A673 (cell line): ENCODE measurements around the gene BABAM2. TPM values are rescaled to one million over a fixed set of nuclear protein-coding genes. Genes with fewer than 3 reads are reported as not detected.
"Not testable (repeated sequence)": the region's sequence is repeated elsewhere in the genome, so short reads cannot be mapped to it uniquely, and the experiment has no call there.

Experiments used
- BruUV-seq: library from RNA; stranded (reverse); fragments of 400-500 nt; replicated peaks from 2 replicates; lab custom pipeline; 2021; lab: Mats Ljungman, UMichigan
- CTCF ChIA-PET: fragments of 300-600 bp; sonication (Branson Sonifier 250); formaldehyde crosslinking; loops from one replicate; lab custom pipeline; 2022; ENCODE audit warnings: antibody characterized with exemption; lab: Charles Lee
- POLR2A ChIA-PET: fragments of 300-600 bp; sonication (Branson Sonifier 250); formaldehyde crosslinking; loops from one replicate; lab custom pipeline; 2022; ENCODE audit warnings: antibody characterized with exemption; ENCODE audit not compliant: low non-redundant PET; lab: Charles Lee
- DNase-seq: peaks from one replicate; pipeline ENCODE4 v3.0.0-alpha.2; 2015; ENCODE audit warnings: low spot score
- H3K27ac ChIP-seq: fragments of 200-600 bp; sonication (generic); 2 replicates; pipeline ENCODE4 v1.5.1; 2016; ENCODE audit warnings: mixed run types, low read depth, mild to moderate bottlenecking, mixed read lengths, antibody characterized with exemption, low read length; ENCODE audit not compliant: poor library complexity, severe bottlenecking
- H3K27me3 ChIP-seq: fragments of 200-600 bp; sonication (generic); replicated peaks from 2 replicates; pipeline ENCODE4 v1.6.1; 2017; ENCODE audit warnings: mixed run types, low read depth, mild to moderate bottlenecking, mixed read lengths, antibody characterized with exemption, low read length; ENCODE audit not compliant: insufficient read depth, poor library complexity
- H3K36me3 ChIP-seq: fragments of 200-600 bp; sonication (generic); 2 replicates; pipeline ENCODE4 v1.6.1; 2016; ENCODE audit warnings: mixed run types, mild to moderate bottlenecking, mixed read lengths, antibody characterized with exemption, low read length; ENCODE audit not compliant: insufficient read depth, poor library complexity, severe bottlenecking
- H3K4me1 ChIP-seq: fragments of 200-600 bp; sonication (generic); 2 replicates; pipeline ENCODE4 v1.6.1; 2017; ENCODE audit warnings: mixed run types, mild to moderate bottlenecking, mixed read lengths, antibody characterized with exemption, low read length; ENCODE audit not compliant: insufficient read depth, poor library complexity, severe bottlenecking
- H3K4me3 ChIP-seq: fragments of 200-600 bp; sonication (generic); 2 replicates; pipeline ENCODE4 v1.5.1; 2016; ENCODE audit warnings: low read depth, mixed run types, mild to moderate bottlenecking, mixed read lengths, low read length; ENCODE audit not compliant: poor library complexity, severe bottlenecking
- H3K9me3 ChIP-seq: fragments of 200-600 bp; sonication (generic); 2 replicates; pipeline ENCODE4 v1.6.1; 2016; ENCODE audit warnings: mixed run types, low read depth, mild to moderate bottlenecking, mixed read lengths, antibody characterized with exemption, low read length; ENCODE audit not compliant: poor library complexity, severe bottlenecking
- EZH2 ChIP-seq: fragments of 200-600 bp; sonication (generic); IDR thresholded peaks from 2 replicates; pipeline ENCODE4 v1.6.1; 2017; ENCODE audit warnings: borderline replicate concordance, low read depth, mild to moderate bottlenecking, mixed read lengths, antibody characterized with exemption, low read length; ENCODE audit not compliant: poor library complexity, severe bottlenecking
- intact Hi-C: fragments of 100-400 bp; cut with micrococcal nuclease; formaldehyde crosslinking; loops from one replicate; pipeline ENCODE4 v1.10.0; 2022; ENCODE audit not compliant: unreplicated experiment
- total RNA-seq: library from RNA; stranded (reverse); gene quantifications from 2 replicates; pipeline ENCODE4 v1.2.3, GENCODE V29; 2021
- TF ChIP-seq, protein P1 (sequence below): fragments of 300-800, 200-600 bp; sonication (generic); conservative IDR thresholded peaks from 2 replicates; pipeline ENCODE4 v1.5.1; 2017; ENCODE audit warnings: low read depth, mild to moderate bottlenecking, antibody characterized with exemption, low read length, moderate library complexity, mixed read lengths

Gene BABAM2
- total RNA-seq, 1 experiment from 2014 or later = 21.8 TPM

- H3K27ac ChIP-seq = no peak overlapping the region
- no TSS peak for BruUV-seq
- no peak overlapping the region for H3K4me3 ChIP-seq
- ChIA-PET POLR2A (no interaction called here), CTCF (no interaction called here)
- TF ChIP-seq, protein P1, sequence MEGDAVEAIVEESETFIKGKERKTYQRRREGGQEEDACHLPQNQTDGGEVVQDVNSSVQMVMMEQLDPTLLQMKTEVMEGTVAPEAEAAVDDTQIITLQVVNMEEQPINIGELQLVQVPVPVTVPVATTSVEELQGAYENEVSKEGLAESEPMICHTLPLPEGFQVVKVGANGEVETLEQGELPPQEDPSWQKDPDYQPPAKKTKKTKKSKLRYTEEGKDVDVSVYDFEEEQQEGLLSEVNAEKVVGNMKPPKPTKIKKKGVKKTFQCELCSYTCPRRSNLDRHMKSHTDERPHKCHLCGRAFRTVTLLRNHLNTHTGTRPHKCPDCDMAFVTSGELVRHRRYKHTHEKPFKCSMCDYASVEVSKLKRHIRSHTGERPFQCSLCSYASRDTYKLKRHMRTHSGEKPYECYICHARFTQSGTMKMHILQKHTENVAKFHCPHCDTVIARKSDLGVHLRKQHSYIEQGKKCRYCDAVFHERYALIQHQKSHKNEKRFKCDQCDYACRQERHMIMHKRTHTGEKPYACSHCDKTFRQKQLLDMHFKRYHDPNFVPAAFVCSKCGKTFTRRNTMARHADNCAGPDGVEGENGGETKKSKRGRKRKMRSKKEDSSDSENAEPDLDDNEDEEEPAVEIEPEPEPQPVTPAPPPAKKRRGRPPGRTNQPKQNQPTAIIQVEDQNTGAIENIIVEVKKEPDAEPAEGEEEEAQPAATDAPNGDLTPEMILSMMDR = no peak
- no peak for TF ChIP-seq EZH2
- H3K27me3 ChIP-seq = no peaks in the 10 kb centered on the region
- no peaks in the 10 kb centered on the region for H3K9me3 ChIP-seq
- intact Hi-C loops = no loop called here
- DNase-seq = no peak
- no peaks in the 10 kb centered on the region for H3K36me3 ChIP-seq
- no peaks in the 10 kb centered on the region for H3K4me1 ChIP-seq
Observed at GRCh38 chr2:28011322-28011737, 120.8 kb downstream of the BABAM2 start.

- H3K27ac ChIP-seq, DNase-seq, H3K4me3 ChIP-seq, intact Hi-C loops, H3K4me1 ChIP-seq, H3K9me3 ChIP-seq, H3K27me3 ChIP-seq, CTCF ChIA-PET, BruUV-seq, POLR2A ChIA-PET, H3K36me3 ChIP-seq: not testable (repeated sequence)
Observed at GRCh38 chr2:28018474-28018873, 127.9 kb downstream of the BABAM2 start.

DNA sequence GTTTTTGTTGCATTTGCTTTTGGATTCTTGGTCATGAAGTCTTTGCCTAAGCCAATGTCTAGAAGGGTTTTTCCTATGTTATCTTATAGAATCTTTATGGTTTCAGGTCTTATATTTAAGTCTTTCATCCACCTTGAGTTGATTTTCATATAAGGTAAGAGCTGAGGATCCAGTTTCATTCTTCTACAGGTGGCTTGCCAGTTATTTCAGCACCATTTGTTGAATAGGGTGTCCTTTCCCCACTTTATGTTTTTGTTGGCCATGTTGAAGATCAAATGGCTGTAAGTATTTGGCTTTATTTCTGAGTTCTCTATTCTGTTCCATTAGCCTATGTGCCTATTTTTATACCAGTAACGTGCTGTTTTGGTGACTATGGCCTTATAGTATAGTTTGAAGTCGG, 129.0 kb downstream of the BABAM2 start:
- BruUV-seq, H3K9me3 ChIP-seq, H3K27ac ChIP-seq, H3K36me3 ChIP-seq, DNase-seq, H3K4me3 ChIP-seq, POLR2A ChIA-PET, H3K27me3 ChIP-seq, H3K4me1 ChIP-seq, intact Hi-C loops: not testable (repeated sequence)
- CTCF ChIA-PET = interaction anchor here (0.7 kb wide), 1 partner anchor 282 kb away, joined by 5 read pairs; no protein-coding TSS in a partner anchor

GRCh38 chr2:28021898-28022297, 131.4 kb downstream of the BABAM2 start:
- H3K4me3 ChIP-seq = no peak overlapping the region
- no TSS peak for BruUV-seq
- DNase-seq = no peak
- H3K36me3 ChIP-seq = no peaks in the 10 kb centered on the region
- H3K4me1 ChIP-seq = no peaks in the 10 kb centered on the region
- TF ChIP-seq, protein P1 = no peak
- TF ChIP-seq EZH2 = no peak
- no peaks in the 10 kb centered on the region for H3K27me3 ChIP-seq
- H3K27ac ChIP-seq = no peak overlapping the region
- H3K9me3 ChIP-seq = no peaks in the 10 kb centered on the region
- intact Hi-C loops = no loop called here
- ChIA-PET POLR2A (no interaction called here), CTCF (no interaction called here)
